Measurements from ENCODE around the gene FBXO41.

FBXO41 gene

DNA sequence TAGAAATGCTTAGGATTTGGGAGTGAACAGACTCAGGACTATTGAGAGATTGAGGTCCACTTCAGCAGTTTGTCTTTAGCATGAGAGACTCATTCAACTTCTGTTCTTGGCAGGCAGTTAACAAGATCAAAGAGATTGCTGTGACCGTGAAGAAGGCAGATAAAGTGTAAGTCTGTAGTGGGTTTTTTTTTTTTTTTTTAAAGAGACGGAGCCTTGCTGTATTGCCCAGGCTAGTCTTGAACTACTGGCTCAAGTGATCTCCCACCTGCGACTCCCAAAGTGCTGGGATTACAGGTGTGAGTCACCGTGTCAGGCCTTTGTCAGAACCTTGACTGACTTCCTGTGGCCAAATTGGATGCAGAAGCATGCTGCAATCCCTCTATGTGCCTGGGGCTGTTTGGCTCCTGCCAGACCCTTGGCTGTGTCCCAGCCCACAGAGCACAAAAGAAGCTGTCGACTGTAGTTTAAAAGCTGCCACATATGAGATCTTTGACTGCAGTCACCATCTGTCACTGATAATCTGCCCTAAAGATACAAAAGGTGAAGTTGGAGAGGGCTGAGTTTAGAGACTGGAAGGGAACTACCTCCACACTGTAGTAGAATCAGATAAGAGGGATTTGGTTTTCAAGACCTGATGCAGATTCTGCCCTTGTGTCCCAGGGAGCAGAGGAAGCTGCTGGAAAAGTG, 40.3 kb downstream of the FBXO41 start:
- peak in 1 of 2 donors; percentile 37 for DNase-seq
- Histone ChIP-seq H3K4ac (ENCODE audit: low read depth, low read length) (no peak overlapping the region), H3K18ac (ENCODE audit: low read length) (no peak overlapping the region), H4K12ac (ENCODE audit: low read depth, low read length) (no peak overlapping the region), H3K4me2 (ENCODE audit: low read length) (no peak overlapping the region), H3K4me3 (ENCODE audit: low read depth, low read length) (no peak overlapping the region), H4K91ac (ENCODE audit: low read depth, low read length) (no peak overlapping the region), H3K23ac (ENCODE audit: low read length) (no peak overlapping the region), H2BK12ac (ENCODE audit: low read length) (no peak overlapping the region), H3K9ac (ENCODE audit: low read length) (no peak overlapping the region), H3K79me2 (ENCODE audit: control insufficient read depth, insufficient read depth, low read length, poor library complexity) (no peaks in the 10 kb centered on the region), H2AK5ac (ENCODE audit: low read length) (no peak overlapping the region), H2BK120ac (ENCODE audit: insufficient read depth, low read length, poor library complexity) (no peak overlapping the region), H3K9me3 (ENCODE audit: insufficient read depth, low read depth, low read length) (no peaks in the 10 kb centered on the region), H2AFZ (ENCODE audit: insufficient read depth, low read length, poor library complexity) (no peak overlapping the region), H3K79me1 (ENCODE audit: low read length) (no peaks in the 10 kb centered on the region), H4K8ac (ENCODE audit: low read depth, low read length) (no peak overlapping the region), H3K36me3 (ENCODE audit: control insufficient read depth in 1 of 2, insufficient read depth in 2 of 2, low read length in 2 of 2) (peaks cover 21 to 52% of the 10 kb centered on the region in 2 experiments), H3K14ac (ENCODE audit: low read length) (no peak overlapping the region), H2BK5ac (ENCODE audit: low read depth, low read length, poor library complexity) (no peak overlapping the region), H3K27me3 (ENCODE audit: insufficient read depth, low read length) (no peaks in the 10 kb centered on the region), H3K4me1 (ENCODE audit: control insufficient read depth in 1 of 2, insufficient read depth in 2 of 2, low read length in 2 of 2) (peaks cover 0 to 4% of the 10 kb centered on the region in 2 experiments), H3K27ac (ENCODE audit: low read depth, low read length) (no peak overlapping the region)
- no CpG with 5 or more reads among the region's 5 CpGs for WGBS (ENCODE audit: extremely low coverage, insufficient coverage, insufficient read length)

DNA sequence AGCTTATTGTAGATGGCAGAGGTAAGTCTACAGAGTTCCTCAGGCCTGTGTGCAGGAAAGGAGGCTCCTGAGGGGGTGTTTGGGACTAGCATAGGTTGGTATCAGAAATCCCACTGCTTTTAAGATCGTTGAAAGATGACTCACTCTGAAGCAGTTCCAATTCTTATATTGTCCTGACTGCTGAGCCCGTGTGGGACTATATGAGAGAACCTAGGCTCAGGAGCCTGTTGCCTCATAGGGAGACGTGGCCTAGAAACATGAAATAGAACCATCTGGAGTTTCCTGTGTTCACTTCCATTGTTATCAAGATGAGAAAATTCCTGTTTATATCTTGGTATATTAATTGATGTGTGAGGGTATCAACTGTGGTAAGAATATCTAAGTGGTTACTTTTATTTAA, 44.5 kb downstream of the FBXO41 start:
- WGBS (ENCODE audit: extremely low coverage, insufficient coverage, insufficient read length), result no CpG with 5 or more reads among the region's 3 CpGs

DNA sequence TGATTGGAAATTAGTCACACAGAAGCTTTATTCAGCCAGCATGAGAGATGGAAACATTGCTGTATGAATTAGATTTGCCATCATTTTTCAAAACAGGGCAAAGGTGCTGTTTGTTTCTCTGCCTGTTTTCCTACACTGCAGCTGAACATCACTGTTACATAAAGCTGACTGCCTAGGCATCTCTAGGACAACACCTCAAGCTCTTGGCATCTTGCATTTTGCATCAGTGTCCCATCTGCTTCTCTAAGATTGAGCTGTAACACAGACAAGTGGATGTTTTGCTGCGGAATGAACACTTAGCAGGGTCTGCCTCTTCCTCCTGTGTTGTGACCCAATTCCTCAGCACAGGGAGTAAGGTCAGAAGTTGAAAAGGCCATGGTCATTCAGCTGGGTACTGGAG, 45.3 kb downstream of the FBXO41 start:
- Histone ChIP-seq H3K9me3 (ENCODE audit: insufficient read depth, low read depth, low read length) (no peaks in the 10 kb centered on the region), H3K79me2 (ENCODE audit: control insufficient read depth, insufficient read depth, low read length, poor library complexity) (peaks cover 24% of the 10 kb centered on the region), H2AK5ac (ENCODE audit: low read length) (no peak overlapping the region), H3K23ac (ENCODE audit: low read length) (no peak overlapping the region), H3K4me2 (ENCODE audit: low read length) (no peak overlapping the region), H3K4me1 (ENCODE audit: control insufficient read depth in 1 of 2, insufficient read depth in 2 of 2, low read length in 2 of 2) (peaks cover 7 to 8% of the 10 kb centered on the region in 2 experiments), H4K91ac (ENCODE audit: low read depth, low read length) (no peak overlapping the region), H3K36me3 (ENCODE audit: control insufficient read depth in 1 of 2, insufficient read depth in 2 of 2, low read length in 2 of 2) (peaks cover 4 to 15% of the 10 kb centered on the region in 2 experiments), H2BK120ac (ENCODE audit: insufficient read depth, low read length, poor library complexity) (no peak overlapping the region), H3K27me3 (ENCODE audit: insufficient read depth, low read length) (no peaks in the 10 kb centered on the region), H3K14ac (ENCODE audit: low read length) (no peak overlapping the region), H3K27ac (ENCODE audit: low read depth, low read length) (no peak overlapping the region), H3K4me3 (ENCODE audit: low read depth, low read length) (no peak overlapping the region), H3K18ac (ENCODE audit: low read length) (no peak overlapping the region), H2AFZ (ENCODE audit: insufficient read depth, low read length, poor library complexity) (no peak overlapping the region), H4K12ac (ENCODE audit: low read depth, low read length) (no peak overlapping the region), H2BK5ac (ENCODE audit: low read depth, low read length, poor library complexity) (no peak overlapping the region), H4K8ac (ENCODE audit: low read depth, low read length) (no peak overlapping the region), H3K4ac (ENCODE audit: low read depth, low read length) (no peak overlapping the region), H3K79me1 (ENCODE audit: low read length) (peaks cover 5% of the 10 kb centered on the region), H2BK12ac (ENCODE audit: low read length) (no peak overlapping the region), H3K9ac (ENCODE audit: low read length) (no peak overlapping the region)
- no CpG with 5 or more reads among the region's 1 CpG for WGBS (ENCODE audit: extremely low coverage, insufficient coverage, insufficient read length)
- no peak for DNase-seq

More for the DNA sequence above, 44.5 kb downstream of the FBXO41 start:
- Histone ChIP-seq H4K8ac (ENCODE audit: low read depth, low read length) (no peak overlapping the region), H4K12ac (ENCODE audit: low read depth, low read length) (no peak overlapping the region), H2BK5ac (ENCODE audit: low read depth, low read length, poor library complexity) (no peak overlapping the region), H3K4ac (ENCODE audit: low read depth, low read length) (peak overlapping the region; percentile 25), H3K27ac (ENCODE audit: low read depth, low read length) (no peak overlapping the region), H3K18ac (ENCODE audit: low read length) (no peak overlapping the region), H3K79me1 (ENCODE audit: low read length) (no peaks in the 10 kb centered on the region), H3K4me2 (ENCODE audit: low read length) (no peak overlapping the region), H4K91ac (ENCODE audit: low read depth, low read length) (no peak overlapping the region), H2AK5ac (ENCODE audit: low read length) (no peak overlapping the region), H3K4me1 (ENCODE audit: control insufficient read depth in 1 of 2, insufficient read depth in 2 of 2, low read length in 2 of 2) (peaks cover 7 to 13% of the 10 kb centered on the region in 2 experiments), H3K9ac (ENCODE audit: low read length) (no peak overlapping the region), H3K14ac (ENCODE audit: low read length) (no peak overlapping the region), H3K4me3 (ENCODE audit: low read depth, low read length) (no peak overlapping the region), H2BK120ac (ENCODE audit: insufficient read depth, low read length, poor library complexity) (no peak overlapping the region), H3K27me3 (ENCODE audit: insufficient read depth, low read length) (no peaks in the 10 kb centered on the region), H2BK12ac (ENCODE audit: low read length) (no peak overlapping the region), H3K79me2 (ENCODE audit: control insufficient read depth, insufficient read depth, low read length, poor library complexity) (peaks cover 17% of the 10 kb centered on the region), H3K23ac (ENCODE audit: low read length) (no peak overlapping the region), H3K9me3 (ENCODE audit: insufficient read depth, low read depth, low read length) (no peaks in the 10 kb centered on the region), H2AFZ (ENCODE audit: insufficient read depth, low read length, poor library complexity) (no peak overlapping the region), H3K36me3 (ENCODE audit: control insufficient read depth in 1 of 2, insufficient read depth in 2 of 2, low read length in 2 of 2) (peaks cover 7 to 20% of the 10 kb centered on the region in 2 experiments)
- DNase-seq, result no peak

DNA sequence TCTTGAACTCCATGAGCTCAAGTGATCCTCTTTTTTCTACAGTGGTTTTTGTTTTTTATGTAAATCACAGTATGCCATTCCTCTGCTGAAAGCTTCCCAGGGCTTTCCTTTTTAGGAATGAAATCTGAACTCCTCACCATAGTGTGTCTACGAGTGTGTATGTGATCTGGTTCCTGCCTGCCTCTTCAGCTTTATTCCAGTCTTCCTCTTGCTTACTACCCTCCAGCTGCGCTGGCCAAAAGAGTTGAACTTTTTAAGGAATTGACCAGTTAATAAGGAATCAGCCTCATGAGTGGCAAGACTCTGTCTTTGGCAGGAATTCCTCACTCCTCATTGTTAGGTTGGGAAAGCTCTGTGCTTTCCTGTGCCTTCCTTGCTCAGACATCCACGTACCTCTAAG, 46.1 kb downstream of the FBXO41 start:
- no peak overlapping the region for H4K8ac ChIP-seq (ENCODE audit: low read depth, low read length)
- no peak overlapping the region for H2BK120ac ChIP-seq (ENCODE audit: insufficient read depth, low read length, poor library complexity)
- H3K36me3 ChIP-seq (ENCODE audit: control insufficient read depth in 1 of 2, insufficient read depth in 2 of 2, low read length in 2 of 2), result peaks cover 4 to 15% of the 10 kb centered on the region in 2 experiments
- H3K27me3 ChIP-seq (ENCODE audit: insufficient read depth, low read length), result no peaks in the 10 kb centered on the region
- H3K4ac ChIP-seq (ENCODE audit: low read depth, low read length), result peak overlapping the region; percentile 27
- no peak for DNase-seq
- no peak overlapping the region for H3K18ac ChIP-seq (ENCODE audit: low read length)
- no peak overlapping the region for H2BK5ac ChIP-seq (ENCODE audit: low read depth, low read length, poor library complexity)
- H2AK5ac ChIP-seq (ENCODE audit: low read length), result no peak overlapping the region
- no peak overlapping the region for H2BK12ac ChIP-seq (ENCODE audit: low read length)
- H3K79me2 ChIP-seq (ENCODE audit: control insufficient read depth, insufficient read depth, low read length, poor library complexity), result peaks cover 24% of the 10 kb centered on the region
- no CpG with 5 or more reads among the region's 3 CpGs for WGBS (ENCODE audit: extremely low coverage, insufficient coverage, insufficient read length)
- H3K4me2 ChIP-seq (ENCODE audit: low read length), result no peak overlapping the region
- H3K9me3 ChIP-seq (ENCODE audit: insufficient read depth, low read depth, low read length), result no peaks in the 10 kb centered on the region
- H3K4me3 ChIP-seq (ENCODE audit: low read depth, low read length), result no peak overlapping the region
- H3K14ac ChIP-seq (ENCODE audit: low read length), result no peak overlapping the region
- H4K91ac ChIP-seq (ENCODE audit: low read depth, low read length), result no peak overlapping the region
- H2AFZ ChIP-seq (ENCODE audit: insufficient read depth, low read length, poor library complexity), result no peak overlapping the region
- H3K23ac ChIP-seq (ENCODE audit: low read length), result no peak overlapping the region
- H3K27ac ChIP-seq (ENCODE audit: low read depth, low read length), result no peak overlapping the region
- peaks cover 11% of the 10 kb centered on the region for H3K79me1 ChIP-seq (ENCODE audit: low read length)
- H3K4me1 ChIP-seq (ENCODE audit: control insufficient read depth in 1 of 2, insufficient read depth in 2 of 2, low read length in 2 of 2), result peaks cover 7 to 8% of the 10 kb centered on the region in 2 experiments
- no peak overlapping the region for H3K9ac ChIP-seq (ENCODE audit: low read length)
- H4K12ac ChIP-seq (ENCODE audit: low read depth, low read length), result no peak overlapping the region
